ENCODE measurements around the gene ASPN. TPM values are rescaled to one million over a fixed set of nuclear protein-coding genes. Genes with fewer than 3 reads are reported as not detected.
"Not testable (repeated sequence)": the region's sequence is repeated elsewhere in the genome, so short reads cannot be mapped to it uniquely, and the experiment has no call there.

The ASPN gene
- total RNA-seq, 2 experiments from 2014 or later, result not detected

- intact Hi-C loops (cut with micrococcal nuclease; ENCODE audit: unreplicated experiment), result no loop called here
Measured at GRCh38 chr9:92422611-92423338, 59.5 kb downstream of the ASPN start.

GRCh38 chr9:92414566-92414965 lies 67.7 kb downstream of the ASPN start:
- Histone ChIP-seq H3K9me2 (ENCODE audit: insufficient read depth, low read length) (no peaks in the 10 kb centered on the region), H3K36me3 (ENCODE audit: insufficient read depth, low read length) (no peaks in the 10 kb centered on the region), H2AFZ (ENCODE audit: low read length) (no peak overlapping the region), H3K4me3 (ENCODE audit: low read depth, low read length, poor library complexity, severe bottlenecking) (no peak overlapping the region), H3K4me2 (ENCODE audit: low read length) (no peak overlapping the region), H3K4me1 (ENCODE audit: insufficient read depth, low read length, poor library complexity, severe bottlenecking) (peaks cover 6% of the 10 kb centered on the region), H3K27ac (ENCODE audit: low read depth, low read length, poor library complexity, severe bottlenecking) (no peak overlapping the region), H3K9me3 (ENCODE audit: low read length) (0 out of 2 replicates have a peak, but pooled peaks cover 4% of the 10 kb centered on the region), H3K79me2 (ENCODE audit: insufficient read depth, low read depth, low read length) (no peaks in the 10 kb centered on the region), H4K20me1 (ENCODE audit: insufficient read depth, low read length) (no peaks in the 10 kb centered on the region)
- ChIA-PET POLR2A (no interaction called here), CTCF (ENCODE audit: unreplicated experiment) (no interaction called here)
- TF ChIP-seq EZH2phosphoT487 (IDR thresholded peaks at IDR 0.05; ENCODE audit: borderline replicate concordance, low read depth, low read length), result no peak
- TF ChIP-seq, protein P1, sequence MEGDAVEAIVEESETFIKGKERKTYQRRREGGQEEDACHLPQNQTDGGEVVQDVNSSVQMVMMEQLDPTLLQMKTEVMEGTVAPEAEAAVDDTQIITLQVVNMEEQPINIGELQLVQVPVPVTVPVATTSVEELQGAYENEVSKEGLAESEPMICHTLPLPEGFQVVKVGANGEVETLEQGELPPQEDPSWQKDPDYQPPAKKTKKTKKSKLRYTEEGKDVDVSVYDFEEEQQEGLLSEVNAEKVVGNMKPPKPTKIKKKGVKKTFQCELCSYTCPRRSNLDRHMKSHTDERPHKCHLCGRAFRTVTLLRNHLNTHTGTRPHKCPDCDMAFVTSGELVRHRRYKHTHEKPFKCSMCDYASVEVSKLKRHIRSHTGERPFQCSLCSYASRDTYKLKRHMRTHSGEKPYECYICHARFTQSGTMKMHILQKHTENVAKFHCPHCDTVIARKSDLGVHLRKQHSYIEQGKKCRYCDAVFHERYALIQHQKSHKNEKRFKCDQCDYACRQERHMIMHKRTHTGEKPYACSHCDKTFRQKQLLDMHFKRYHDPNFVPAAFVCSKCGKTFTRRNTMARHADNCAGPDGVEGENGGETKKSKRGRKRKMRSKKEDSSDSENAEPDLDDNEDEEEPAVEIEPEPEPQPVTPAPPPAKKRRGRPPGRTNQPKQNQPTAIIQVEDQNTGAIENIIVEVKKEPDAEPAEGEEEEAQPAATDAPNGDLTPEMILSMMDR (conservative IDR thresholded peaks at IDR 0.05; ENCODE audit: low read length), result no peak
- intact Hi-C loops (cut with micrococcal nuclease; ENCODE audit: unreplicated experiment), result no loop called here
- DNase-seq (ENCODE audit: low spot score), result no peak
- BruUV-seq (replicated peaks), result no TSS peak

More at GRCh38 chr9:92422611-92423338, 59.5 kb downstream of the ASPN start:
- DNase-seq (ENCODE audit: low spot score), result no peak
- CTCF ChIA-PET (ENCODE audit: unreplicated experiment), result no interaction called here
- POLR2A ChIA-PET, result no interaction called here
- no peak overlapping the region for H3K4me3 ChIP-seq (ENCODE audit: low read depth, low read length, poor library complexity, severe bottlenecking)
- no peaks in the 10 kb centered on the region for H3K4me1 ChIP-seq (ENCODE audit: insufficient read depth, low read length, poor library complexity, severe bottlenecking)
- no peak overlapping the region for H2AFZ ChIP-seq (ENCODE audit: low read length)
- H3K9me3 ChIP-seq (ENCODE audit: low read length), result no peaks in the 10 kb centered on the region
- no TSS peak for BruUV-seq (replicated peaks)
- TF ChIP-seq, protein P1 (conservative IDR thresholded peaks at IDR 0.05; ENCODE audit: low read length), result no peak
- no peak for TF ChIP-seq EZH2phosphoT487 (IDR thresholded peaks at IDR 0.05; ENCODE audit: borderline replicate concordance, low read depth, low read length)
- H3K36me3 ChIP-seq (ENCODE audit: insufficient read depth, low read length), result no peaks in the 10 kb centered on the region
- H3K79me2 ChIP-seq (ENCODE audit: insufficient read depth, low read depth, low read length), result no peaks in the 10 kb centered on the region
- H3K27ac ChIP-seq (ENCODE audit: low read depth, low read length, poor library complexity, severe bottlenecking), result no peak overlapping the region
- H3K9me2 ChIP-seq (ENCODE audit: insufficient read depth, low read length), result no peaks in the 10 kb centered on the region
- H3K4me2 ChIP-seq (ENCODE audit: low read length), result no peak overlapping the region
- H4K20me1 ChIP-seq (ENCODE audit: insufficient read depth, low read length), result no peaks in the 10 kb centered on the region

GRCh38 chr9:92411157-92411556 lies 71.1 kb downstream of the ASPN start:
- H3K27ac ChIP-seq (ENCODE audit: low read depth, low read length, poor library complexity, severe bottlenecking); H3K9me2 ChIP-seq (ENCODE audit: insufficient read depth, low read length); H4K20me1 ChIP-seq (ENCODE audit: insufficient read depth, low read length); DNase-seq (ENCODE audit: low spot score); H3K4me1 ChIP-seq (ENCODE audit: insufficient read depth, low read length, poor library complexity, severe bottlenecking); H3K4me2 ChIP-seq (ENCODE audit: low read length); H3K4me3 ChIP-seq (ENCODE audit: low read depth, low read length, poor library complexity, severe bottlenecking); H2AFZ ChIP-seq (ENCODE audit: low read length); BruUV-seq (replicated peaks); H3K9me3 ChIP-seq (ENCODE audit: low read length); intact Hi-C loops (cut with micrococcal nuclease; ENCODE audit: unreplicated experiment); H3K36me3 ChIP-seq (ENCODE audit: insufficient read depth, low read length); H3K79me2 ChIP-seq (ENCODE audit: insufficient read depth, low read depth, low read length); CTCF ChIA-PET (ENCODE audit: unreplicated experiment): not testable (repeated sequence)
- POLR2A ChIA-PET, result interaction anchor here (0.6 kb wide), 1 partner anchor 286 kb away, joined by 4 read pairs; no protein-coding TSS in a partner anchor
